LoVo (cell line): ENCODE data around the gene NOTCH4.

Source experiments
- DNase-seq: peaks from one replicate; pipeline ENCODE4 v3.0.0-alpha.2; 2016; ENCODE audit warnings: low spot score

Gene NOTCH4

DNA sequence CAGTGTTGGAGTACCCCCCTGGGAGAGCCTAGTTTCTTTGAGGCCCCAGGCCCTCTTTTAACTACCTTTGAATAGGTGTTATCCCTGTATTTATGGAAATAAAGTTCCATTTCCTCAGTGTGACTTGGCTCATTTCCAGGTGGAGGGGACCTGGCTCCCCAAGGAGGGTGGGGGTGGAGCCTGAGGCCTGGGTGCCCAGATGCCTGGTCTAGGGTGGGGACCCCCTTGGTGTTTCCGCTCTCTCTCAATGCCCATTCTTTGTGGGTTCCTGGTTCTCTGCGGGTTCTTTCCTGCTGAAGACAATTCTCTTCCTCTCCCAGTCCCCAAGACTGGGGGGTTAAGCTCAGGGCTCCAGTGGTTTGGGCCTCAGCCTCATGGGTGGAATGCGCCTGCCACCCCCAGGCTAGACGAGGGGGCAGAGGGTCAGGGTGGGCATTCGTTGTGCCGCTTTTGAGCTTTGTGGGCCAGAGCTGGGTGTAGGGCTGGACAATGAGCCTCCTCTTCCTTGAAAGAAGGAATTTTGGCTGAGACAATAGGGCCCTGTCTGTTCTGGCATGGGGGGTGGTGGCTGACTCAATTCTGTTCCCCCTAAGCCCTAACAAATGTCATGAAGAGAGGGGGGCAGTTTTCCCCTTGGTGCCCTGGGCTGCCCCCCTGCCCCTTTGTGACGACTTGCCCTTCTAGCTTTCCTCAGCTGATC lies 60.2 kb downstream of the NOTCH4 start:
- no peak for DNase-seq

DNA sequence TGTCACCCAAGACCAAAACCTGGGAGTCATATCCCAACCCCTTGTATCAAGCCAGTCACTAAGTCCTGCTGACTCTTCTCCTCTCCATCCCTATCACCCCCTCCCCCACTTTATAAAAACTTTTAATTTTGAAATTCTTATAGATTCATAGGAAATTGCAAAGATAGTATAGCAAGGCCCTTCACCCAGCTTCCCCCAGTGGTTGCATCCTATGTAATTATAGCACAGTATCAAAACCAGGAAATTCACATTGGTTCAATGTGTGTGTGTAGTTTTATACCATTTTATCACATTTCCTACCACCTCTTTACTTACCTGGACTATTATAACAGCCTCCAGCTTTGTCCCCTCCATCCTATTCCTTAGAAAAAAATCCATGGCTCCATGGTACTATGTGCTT lies 65.8 kb downstream of the NOTCH4 start:
- DNase-seq, result no peak

DNA sequence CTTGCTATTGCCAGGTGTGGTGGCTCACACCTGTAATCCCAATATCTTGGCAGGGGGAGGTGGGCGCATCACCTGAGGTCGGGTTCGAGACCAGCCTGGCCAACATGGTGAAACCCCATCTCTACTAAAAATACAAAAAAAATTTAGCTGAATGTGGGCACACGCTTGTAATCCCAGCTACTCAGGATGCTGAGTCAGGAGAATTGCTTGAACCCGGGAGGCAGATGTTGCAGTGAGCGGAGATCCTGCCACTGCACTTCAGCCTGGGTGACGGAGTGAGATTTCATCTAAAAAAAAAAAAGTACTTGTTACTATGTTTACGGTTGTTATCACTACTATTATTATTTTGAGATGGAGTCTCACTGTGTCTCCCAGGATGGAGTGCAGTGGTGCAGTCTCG lies 67.0 kb downstream of the NOTCH4 start:
- DNase-seq, result no peak

DNA sequence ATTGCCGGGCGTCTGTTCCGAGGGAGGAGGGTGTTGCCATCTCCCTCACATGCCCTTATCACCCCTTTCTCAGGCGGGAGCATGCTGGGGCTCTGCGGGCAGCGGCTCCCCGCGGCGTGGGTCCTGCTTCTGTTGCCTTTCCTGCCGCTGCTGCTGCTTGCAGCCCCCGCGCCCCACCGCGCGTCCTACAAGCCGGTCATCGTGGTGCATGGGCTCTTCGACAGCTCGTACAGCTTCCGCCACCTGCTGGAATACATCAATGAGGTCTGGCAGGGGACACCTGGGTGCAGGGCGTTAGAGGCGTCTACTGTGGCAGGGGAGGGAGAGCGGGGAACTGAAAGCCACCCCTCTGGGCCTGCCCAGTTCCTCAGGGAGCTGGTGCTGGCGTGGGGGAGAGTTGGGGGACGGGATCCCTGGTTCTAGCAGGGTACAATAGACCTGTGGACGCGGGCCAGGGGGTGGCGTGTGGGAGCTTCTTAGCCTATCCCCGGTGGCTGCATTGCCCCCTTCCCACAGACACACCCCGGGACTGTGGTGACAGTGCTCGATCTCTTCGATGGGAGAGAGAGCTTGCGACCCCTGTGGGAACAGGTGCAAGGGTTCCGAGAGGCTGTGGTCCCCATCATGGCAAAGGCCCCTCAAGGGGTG lies 69.2 kb downstream of the NOTCH4 start:
- peak; percentile 69 for DNase-seq

DNA sequence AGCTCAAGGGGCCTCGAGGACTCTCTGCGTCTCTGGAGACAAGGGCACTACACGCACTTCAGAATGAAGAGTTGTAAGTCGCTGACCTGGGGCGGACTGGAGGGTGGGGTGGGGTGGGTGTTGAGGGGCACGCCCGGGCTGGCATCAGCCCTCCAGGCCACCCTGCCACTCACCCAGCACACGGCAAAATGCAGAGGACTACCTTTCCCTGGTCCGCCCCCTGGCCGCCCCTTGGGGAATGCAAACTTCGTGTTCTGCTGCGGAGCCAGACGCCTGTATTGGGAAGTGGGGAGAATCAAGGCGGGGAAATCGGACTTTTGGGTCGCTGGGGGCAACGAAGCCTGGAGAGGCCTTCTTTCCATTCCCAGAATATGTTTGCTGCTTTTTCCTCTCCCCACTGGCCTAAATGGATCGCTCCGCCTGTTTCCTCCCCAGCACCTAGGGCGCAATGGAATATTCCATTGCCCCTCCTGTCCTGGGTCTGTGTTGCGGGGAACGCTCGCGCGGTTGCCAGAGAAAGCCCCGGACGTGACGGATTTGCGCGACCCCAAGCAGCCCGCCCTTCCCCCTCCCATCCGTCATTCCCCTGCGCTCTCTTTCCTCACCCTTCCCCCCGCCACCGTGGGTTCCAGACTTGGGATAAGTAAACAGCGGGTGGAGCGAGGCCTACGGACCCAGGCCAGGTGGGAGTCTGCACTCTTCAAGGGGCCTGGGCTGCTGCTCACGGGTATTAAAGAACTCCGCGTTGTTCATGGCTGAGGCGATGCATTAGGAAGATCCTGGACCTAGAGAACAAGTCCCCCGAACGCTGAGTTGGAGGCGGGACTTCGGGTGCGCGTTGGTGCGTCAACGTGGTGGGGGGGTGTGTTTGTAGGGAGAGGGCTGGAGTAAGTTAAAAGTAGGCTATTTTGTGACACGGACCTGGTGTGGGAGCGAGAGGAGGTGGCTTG lies 70.0 kb downstream of the NOTCH4 start, which contains the start of gene PPT2:
Gene PPT2 (plus strand): TSS at position 578 of the 950 bp plus-strand sequence. CDS start 454 bp downstream, outside the sequence.
- peak; percentile 83 for DNase-seq

DNA sequence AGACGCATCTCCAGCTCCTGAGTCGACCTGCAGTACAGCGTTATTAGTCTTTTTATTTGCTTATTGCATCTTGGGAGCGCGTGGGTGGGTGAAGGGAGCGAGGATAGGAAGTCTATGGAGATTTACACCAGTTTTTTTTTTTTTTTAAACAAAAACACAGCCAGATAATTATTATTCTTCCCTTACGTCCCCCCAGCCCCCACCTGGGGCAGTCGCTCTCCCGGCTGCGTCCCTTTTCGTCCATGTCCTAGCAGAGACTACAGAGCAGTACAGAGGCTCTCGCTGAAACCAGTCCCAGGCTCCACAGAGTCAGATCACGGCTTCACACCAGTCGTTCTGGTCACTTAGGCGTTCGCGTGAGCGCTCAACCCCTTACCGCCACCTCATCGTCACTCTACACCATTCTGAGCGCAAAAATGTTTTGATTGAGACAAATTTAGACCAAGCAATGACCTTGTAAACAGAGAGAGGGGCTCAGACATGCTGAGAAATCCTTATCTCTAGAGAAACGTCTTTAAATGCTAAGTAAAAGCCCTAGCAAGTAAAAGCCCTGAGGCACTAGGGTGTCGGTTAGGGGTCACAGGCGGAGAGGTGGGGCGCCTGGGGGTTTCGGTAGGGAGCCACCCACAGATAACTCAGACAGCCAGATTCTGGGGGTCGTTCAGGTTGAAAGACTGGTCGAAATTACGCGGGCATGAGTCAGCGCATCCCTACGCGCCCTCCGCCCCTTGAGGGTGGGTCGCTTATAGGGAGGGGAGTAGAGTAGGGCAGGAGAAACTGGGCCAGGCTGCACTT lies 70.9 kb downstream of the NOTCH4 start:
- no peak for DNase-seq

GRCh38 chr6:32151863-32152768 lies 71.8 kb downstream of the NOTCH4 start, which contains the start of gene PRRT1:
Gene PRRT1, minus strand, starts transcription at chr6:32151939. Its CDS starts 112 bp downstream, at chr6:32151827.
- no peak for DNase-seq

DNA sequence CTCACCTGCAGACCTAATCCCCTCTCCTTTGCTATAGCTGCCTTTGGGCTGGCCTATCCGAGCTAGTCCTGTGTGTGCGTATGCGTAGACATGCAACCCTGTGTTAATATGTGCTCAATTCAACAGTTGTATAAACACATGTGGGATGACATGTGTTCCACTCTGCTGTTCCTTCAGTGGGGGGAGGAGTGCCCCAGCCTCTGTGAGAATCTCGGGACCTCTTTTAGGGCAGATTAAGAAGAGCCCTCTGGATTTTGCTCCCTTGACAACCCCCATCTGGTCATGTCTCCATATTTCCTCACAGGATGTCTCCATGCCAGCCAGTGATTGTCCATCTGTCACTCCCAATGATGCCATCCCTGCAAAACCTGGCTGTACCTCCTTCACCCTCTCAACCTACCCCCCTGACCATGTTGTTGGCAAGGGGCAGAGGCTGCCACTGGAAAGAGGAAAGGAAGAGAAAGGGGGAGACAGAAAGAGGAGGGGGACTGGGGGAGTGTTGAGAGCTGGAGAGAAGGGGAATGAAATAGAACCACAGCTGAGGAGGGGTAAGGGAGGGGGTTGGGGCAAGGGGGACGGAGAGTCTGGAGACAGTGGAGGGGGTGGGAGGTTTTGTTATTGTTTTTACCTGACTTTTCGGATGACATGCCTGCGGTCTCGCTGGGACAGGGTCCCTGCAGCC lies 72.5 kb downstream of the NOTCH4 start:
- no peak for DNase-seq

DNA sequence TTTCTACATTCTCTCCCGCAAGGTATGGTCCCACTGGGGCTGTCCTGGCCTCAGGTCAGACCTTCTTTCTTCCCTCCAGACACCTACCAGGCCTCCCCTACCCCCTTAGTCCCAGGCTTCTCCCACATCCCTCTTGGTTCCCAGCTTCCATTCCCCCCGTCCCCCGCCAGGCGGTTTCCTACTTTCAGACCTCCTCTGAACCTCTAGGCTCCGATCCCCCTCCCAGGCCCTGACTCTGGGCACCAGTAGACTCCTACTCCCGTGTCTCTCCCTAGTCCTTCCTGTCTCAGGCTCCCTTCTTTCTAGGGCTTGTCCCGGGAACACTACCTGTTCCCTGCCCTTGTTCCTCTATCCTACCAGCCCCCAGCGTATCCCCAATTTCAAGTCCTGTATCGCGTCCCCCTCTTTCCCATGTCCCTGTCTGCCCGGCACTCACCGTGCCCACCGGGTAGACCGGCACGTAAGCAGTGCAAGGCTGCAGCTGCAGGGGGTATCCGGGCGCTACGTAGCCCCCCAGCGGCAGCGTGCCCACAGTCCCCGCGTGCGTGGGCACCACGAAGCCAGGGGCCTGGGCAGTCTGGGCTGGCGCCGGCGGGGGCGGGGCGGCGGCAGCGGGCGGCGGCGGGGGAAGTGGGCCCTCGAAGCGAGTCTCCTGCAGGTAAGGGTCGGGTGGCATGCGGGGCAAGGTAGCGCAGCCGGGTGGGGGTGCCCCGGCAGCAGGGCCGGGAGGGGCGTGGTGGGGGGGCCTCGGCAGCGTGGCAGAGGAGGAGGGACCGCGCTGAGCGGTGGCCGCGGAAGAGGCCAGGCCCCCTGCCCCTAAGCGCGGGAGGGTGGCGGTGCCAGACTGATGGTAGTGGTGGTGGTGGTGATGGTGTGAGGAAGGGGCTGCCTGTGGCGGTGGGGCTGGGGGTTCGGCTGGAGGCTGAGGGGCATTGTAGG lies 73.7 kb downstream of the NOTCH4 start:
- no peak for DNase-seq

DNA sequence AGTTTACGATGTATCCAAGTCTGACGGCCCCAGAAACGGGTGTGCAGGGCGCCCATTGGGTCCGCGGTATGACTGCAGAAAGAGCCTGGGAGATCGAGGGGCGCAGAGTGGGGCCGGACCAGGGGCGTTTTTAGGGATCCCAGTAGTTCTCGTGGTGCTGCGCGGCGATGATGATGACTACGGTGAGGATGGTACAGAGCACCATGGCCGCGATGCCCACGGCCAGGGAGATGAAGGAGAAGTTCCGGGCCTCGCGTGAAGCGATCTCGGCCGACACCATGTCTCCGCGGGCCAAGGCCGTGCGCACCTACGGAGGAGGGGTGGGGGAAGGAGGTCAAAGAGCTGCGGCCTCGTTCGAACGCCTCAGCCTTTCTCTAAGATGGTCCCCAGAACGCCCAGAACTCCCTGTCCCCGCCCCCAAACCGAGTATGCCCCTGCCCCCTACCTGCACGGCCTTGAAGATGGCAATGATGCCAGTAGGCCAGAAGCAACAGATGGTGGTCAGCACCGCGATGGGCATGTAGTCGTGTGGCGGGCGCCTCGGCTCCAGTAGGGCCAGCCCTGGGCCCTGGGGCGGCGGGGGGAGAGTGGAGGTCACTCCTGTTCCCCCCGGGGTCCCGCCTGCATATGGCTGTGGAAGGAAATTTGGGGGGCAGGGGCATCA lies 74.6 kb downstream of the NOTCH4 start:
- no peak for DNase-seq

GRCh38 chr6:32148289-32149091 lies 75.4 kb downstream of the NOTCH4 start:
- no peak for DNase-seq

DNA sequence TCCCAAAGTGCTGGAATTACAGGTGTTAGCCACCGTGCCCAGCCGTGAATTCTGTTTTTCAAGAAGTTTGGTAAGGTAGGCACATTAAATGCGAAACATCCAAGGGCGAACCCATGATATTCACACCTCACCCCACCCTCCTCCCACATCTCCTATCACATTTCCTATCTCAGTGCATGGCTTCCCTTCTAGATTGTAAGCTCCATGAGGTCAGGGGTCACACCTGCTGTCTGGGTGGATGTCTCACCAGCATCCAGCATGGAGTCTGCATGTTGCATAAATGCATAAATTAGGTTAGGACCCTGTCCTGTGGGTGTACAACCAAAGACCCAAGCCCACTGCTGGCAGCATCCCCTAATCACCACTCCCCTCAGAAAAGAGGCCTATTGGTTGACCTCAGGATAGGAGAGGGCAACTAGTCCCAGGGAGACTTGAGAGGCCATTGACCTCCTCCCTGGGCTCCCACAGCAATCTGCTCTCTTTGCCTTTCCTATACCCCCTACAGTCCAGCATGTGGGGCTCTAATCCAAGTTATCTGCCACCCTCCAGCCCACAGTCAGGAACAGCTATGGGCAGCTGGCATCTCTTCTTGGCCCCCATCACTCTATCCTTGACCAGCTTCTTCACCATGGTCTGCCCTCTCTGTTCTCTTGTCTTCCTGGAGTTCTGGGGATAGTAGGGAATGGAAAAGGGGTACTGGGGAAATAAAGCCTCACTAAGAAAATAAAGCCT lies 76.3 kb downstream of the NOTCH4 start:
- DNase-seq, result no peak

DNA sequence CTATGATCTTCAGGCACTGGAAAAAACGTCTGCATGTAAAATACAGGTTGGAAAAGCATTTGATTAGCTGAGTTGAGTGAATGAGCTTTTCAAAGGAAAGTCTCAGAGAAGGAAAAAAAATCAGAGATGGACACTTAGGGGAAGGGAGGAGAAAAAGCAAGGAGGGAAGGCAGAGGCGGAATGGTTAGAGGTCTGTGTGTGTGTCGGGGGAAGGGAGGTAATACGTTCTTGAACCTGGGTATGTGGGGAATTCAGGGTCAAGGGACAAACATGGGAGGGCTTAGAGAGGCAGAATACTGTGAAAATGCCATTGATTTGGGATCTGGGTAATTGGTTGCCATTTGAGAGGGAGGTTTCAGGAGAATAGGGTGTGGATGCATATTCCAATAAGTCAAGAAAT lies 77.2 kb downstream of the NOTCH4 start:
- no peak for DNase-seq

- DNase-seq, result no peak
These were observed 77.6 kb downstream of the NOTCH4 start for GRCh38 chr6:32146287-32146686.
